Common myeloid progenitor, CD34-positive (primary cell): ENCODE results near the gene VSX2.

Experiments
- CTCF ChIA-PET: fragments of 350-600 bp; sonication (Branson Sonifier 250); formaldehyde crosslinking; loops from one replicate; lab custom pipeline; 2021; ENCODE audit warnings: antibody characterized with exemption; lab: Charles Lee
- POLR2A ChIA-PET: fragments of 350-600 bp; sonication (Branson Sonifier 250); formaldehyde crosslinking; loops from one replicate; lab custom pipeline; 2021; ENCODE audit warnings: antibody characterized with exemption; lab: Charles Lee
- DNase-seq, 3 donors: peaks; one replicate each; pipeline versions ENCODE4 v3.0.0 to v3.0.0-alpha.2; 2013
- H3K27ac ChIP-seq, 2 experiments: 1 replicate in 1 of 2; 2 replicates in 1 of 2; pipeline ENCODE4 v1.7.0; 2013; ENCODE audit warnings: inconsistent platforms in 2 of 2, low read length in 2 of 2, mild to moderate bottlenecking in 2 of 2, low read depth in 1 of 2, moderate library complexity in 1 of 2; ENCODE audit not compliant: severe bottlenecking in 2 of 2, insufficient read depth in 1 of 2, poor library complexity in 1 of 2
- H3K27me3 ChIP-seq, 5 experiments: replicated peaks in 2 of 5; 1 replicate in 3 of 5; 2 replicates in 2 of 5; pipeline versions ENCODE4 v1.6.1 to v1.7.0; 2013; ENCODE audit warnings: low read length in 4 of 5, mild to moderate bottlenecking in 2 of 5, moderate library complexity in 2 of 5, inconsistent platforms in 1 of 5; ENCODE audit not compliant: insufficient read depth in 5 of 5, control insufficient read depth in 4 of 5
- H3K36me3 ChIP-seq, 4 experiments: 1 replicate in 2 of 4; 2 replicates in 2 of 4; pipeline versions ENCODE4 v1.6.1 to v1.7.0; 2013; ENCODE audit warnings: low read length in 3 of 4, control low read depth in 1 of 4, mild to moderate bottlenecking in 1 of 4; ENCODE audit not compliant: control insufficient read depth in 4 of 4, insufficient read depth in 4 of 4
- H3K4me1 ChIP-seq, 4 experiments: 1 replicate in 3 of 4; 2 replicates in 1 of 4; pipeline versions ENCODE4 v1.6.1 to v1.7.1; 2013; ENCODE audit warnings: low read length in 3 of 4, mild to moderate bottlenecking in 3 of 4, control low read depth in 1 of 4, inconsistent platforms in 1 of 4, moderate library complexity in 1 of 4; ENCODE audit not compliant: control insufficient read depth in 4 of 4, insufficient read depth in 4 of 4; ENCODE audit errors: control extremely low read depth in 1 of 4
- H3K4me3 ChIP-seq, 7 experiments: 1 replicate in 4 of 7; 2 replicates in 3 of 7; pipeline versions ENCODE4 v1.5.1 to v1.7.0; 2013; ENCODE audit warnings: mild to moderate bottlenecking in 7 of 7, low read length in 6 of 7, moderate library complexity in 6 of 7, inconsistent platforms in 2 of 7, low read depth in 2 of 7, control low read depth in 1 of 7; ENCODE audit not compliant: insufficient read depth in 4 of 7, control insufficient read depth in 1 of 7; ENCODE audit errors: extremely low read depth in 1 of 7
- H3K9me3 ChIP-seq, 5 experiments: 1 replicate in 4 of 5; 2 replicates in 1 of 5; pipeline versions ENCODE4 v1.6.1 to v1.7.1; 2013; ENCODE audit warnings: low read length in 4 of 5, mild to moderate bottlenecking in 2 of 5, inconsistent platforms in 1 of 5, low read depth in 1 of 5, moderate library complexity in 1 of 5; ENCODE audit not compliant: control insufficient read depth in 4 of 5, insufficient read depth in 2 of 5; ENCODE audit errors: control extremely low read depth in 1 of 5
- WGBS: methylation state at CpG from one replicate; pipeline ENCODE4 v1.1.5; 2013; ENCODE audit not compliant: insufficient coverage; 5-methylcytosine and 5-hydroxymethylcytosine counted together

The VSX2 gene

DNA sequence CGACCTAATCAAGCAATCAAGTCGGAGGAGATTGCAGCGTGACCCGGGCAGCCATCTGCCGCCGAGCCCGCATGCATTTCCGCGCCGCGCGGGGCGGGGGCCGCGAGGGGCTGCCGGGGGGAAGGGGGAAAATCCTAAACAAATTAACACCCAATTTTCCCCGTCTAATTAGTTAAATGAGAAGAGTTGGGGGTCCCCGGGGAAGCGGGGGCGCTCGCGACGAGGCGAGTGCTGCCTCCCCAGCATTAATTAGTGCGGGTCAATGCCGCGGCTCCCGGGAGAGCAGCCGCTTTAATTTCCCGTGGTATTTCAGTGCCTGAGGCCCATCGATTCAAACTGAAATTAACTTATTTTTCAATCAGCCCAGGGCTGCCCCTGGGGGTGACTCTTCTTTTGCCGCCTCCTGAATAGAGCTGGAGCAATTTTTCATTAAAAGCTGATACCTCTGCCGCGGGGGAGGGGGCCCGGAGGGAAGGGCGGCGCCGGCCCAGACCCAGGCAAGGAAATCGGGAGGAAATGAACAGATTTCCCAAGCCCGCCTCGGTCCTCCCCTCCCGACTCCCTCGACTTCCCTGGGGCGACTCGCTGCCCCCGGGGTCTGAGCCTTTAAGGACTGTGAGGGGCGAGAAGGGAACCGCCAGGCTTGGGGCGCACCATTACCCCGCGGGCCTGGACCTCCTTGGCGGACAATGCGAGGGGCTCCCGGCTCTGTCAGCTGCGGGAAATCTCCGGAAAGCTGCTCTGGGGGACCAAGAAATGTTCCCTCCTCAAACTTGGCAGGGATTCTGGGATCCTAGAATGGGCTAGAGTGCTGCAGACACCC lies 18.9 kb downstream of the VSX2 start:
- POLR2A ChIA-PET = no interaction called here
- DNase-seq = no peak
- CTCF ChIA-PET = interaction anchor here (1.0 to 2.6 kb wide), 10 partner anchors 10 to 142 kb away, joined by 3 to 14 read pairs (median 4); no protein-coding TSS in a partner anchor
- H3K4me3 ChIP-seq = peak overlapping the region in 6 of 7 experiments; percentile 56 to 75 (median 66)
- H3K27ac ChIP-seq = no peak overlapping the region
- peaks cover 0 to 15% (median 14%) of the 10 kb centered on the region in 4 experiments for H3K4me1 ChIP-seq
- peaks cover 6 to 27% (median 14%) of the 10 kb centered on the region in 5 experiments for H3K27me3 ChIP-seq
- H3K36me3 ChIP-seq = no peaks in the 10 kb centered on the region
- WGBS = 8% methylated on average over 29 of the region's 56 CpGs
- no peaks in the 10 kb centered on the region for H3K9me3 ChIP-seq

GRCh38 chr14:74258764-74259035 lies 19.5 kb downstream of the VSX2 start:
- 100% methylated on average over 1 of the region's 3 CpGs for WGBS
- ChIA-PET POLR2A (no interaction called here), CTCF (interaction anchor here (1.0 to 2.4 kb wide), 6 partner anchors 9 to 142 kb away, joined by 3 to 14 read pairs (median 4); no protein-coding TSS in a partner anchor)
- no peaks in the 10 kb centered on the region for H3K9me3 ChIP-seq
- no peak for DNase-seq
- peak overlapping the region in 1 of 7 experiments; percentile 34 for H3K4me3 ChIP-seq
- H3K4me1 ChIP-seq = peaks cover 0 to 15% (median 14%) of the 10 kb centered on the region in 4 experiments
- H3K36me3 ChIP-seq = no peaks in the 10 kb centered on the region
- H3K27ac ChIP-seq = no peak overlapping the region
- H3K27me3 ChIP-seq = peaks cover 5 to 26% (median 16%) of the 10 kb centered on the region in 5 experiments

GRCh38 chr14:74259513-74259912 lies 20.3 kb downstream of the VSX2 start:
- WGBS = 88% methylated on average over 6 of the region's 12 CpGs
- Histone ChIP-seq H3K4me3 (no peak overlapping the region), H3K36me3 (no peaks in the 10 kb centered on the region), H3K9me3 (no peaks in the 10 kb centered on the region), H3K27me3 (peaks cover 5 to 26% (median 16%) of the 10 kb centered on the region in 5 experiments), H3K27ac (no peak overlapping the region), H3K4me1 (peaks cover 0 to 15% (median 14%) of the 10 kb centered on the region in 4 experiments)
- ChIA-PET POLR2A (no interaction called here), CTCF (interaction anchor here (1.1 to 1.5 kb wide), 2 partner anchors 11 to 43 kb away, joined by 3 to 4 read pairs; no protein-coding TSS in a partner anchor)
- DNase-seq = no peak

GRCh38 chr14:74260525-74261233 lies 21.4 kb downstream of the VSX2 start:
- Histone ChIP-seq H3K9me3 (no peaks in the 10 kb centered on the region), H3K36me3 (no peaks in the 10 kb centered on the region), H3K27ac (no peak overlapping the region), H3K4me3 (no peak overlapping the region), H3K4me1 (peaks cover 0 to 15% (median 14%) of the 10 kb centered on the region in 4 experiments), H3K27me3 (peaks cover 5 to 26% (median 17%) of the 10 kb centered on the region in 5 experiments)
- POLR2A ChIA-PET = no interaction called here
- 97% methylated on average over 28 of the region's 29 CpGs for WGBS
- DNase-seq = no peak
- CTCF ChIA-PET = no interaction called here

DNA sequence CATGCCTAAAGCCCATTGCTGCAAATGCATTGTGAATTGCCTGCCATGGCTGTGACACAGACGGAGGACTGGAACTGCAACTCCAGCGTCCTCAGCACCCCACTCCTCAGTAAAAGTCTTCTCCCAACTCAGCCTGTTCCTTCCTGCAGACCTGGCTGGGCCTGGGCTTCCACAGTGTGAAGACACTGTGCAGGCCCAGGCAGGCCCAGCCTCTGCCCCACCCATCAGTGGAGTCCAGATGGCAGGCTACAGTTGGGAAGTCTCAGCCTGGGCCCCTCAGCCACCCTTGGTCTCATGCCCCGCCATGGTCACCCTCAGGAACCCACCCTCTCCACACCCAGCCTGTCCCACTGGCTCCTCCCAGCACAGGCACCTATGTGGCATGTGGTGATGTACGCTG lies 22.0 kb downstream of the VSX2 start:
- Histone ChIP-seq H3K27ac (no peak overlapping the region), H3K9me3 (no peaks in the 10 kb centered on the region), H3K4me3 (no peak overlapping the region), H3K4me1 (peaks cover 0 to 15% (median 14%) of the 10 kb centered on the region in 4 experiments), H3K27me3 (peaks cover 5 to 26% (median 17%) of the 10 kb centered on the region in 5 experiments), H3K36me3 (no peaks in the 10 kb centered on the region)
- ChIA-PET POLR2A (no interaction called here), CTCF (interaction anchor here (1.0 kb wide), 1 partner anchor 9 kb away, joined by 4 read pairs; no protein-coding TSS in a partner anchor)
- no peak for DNase-seq
- 95% methylated on average over 4 of the region's 4 CpGs for whole genome bisulfite sequencing

DNA sequence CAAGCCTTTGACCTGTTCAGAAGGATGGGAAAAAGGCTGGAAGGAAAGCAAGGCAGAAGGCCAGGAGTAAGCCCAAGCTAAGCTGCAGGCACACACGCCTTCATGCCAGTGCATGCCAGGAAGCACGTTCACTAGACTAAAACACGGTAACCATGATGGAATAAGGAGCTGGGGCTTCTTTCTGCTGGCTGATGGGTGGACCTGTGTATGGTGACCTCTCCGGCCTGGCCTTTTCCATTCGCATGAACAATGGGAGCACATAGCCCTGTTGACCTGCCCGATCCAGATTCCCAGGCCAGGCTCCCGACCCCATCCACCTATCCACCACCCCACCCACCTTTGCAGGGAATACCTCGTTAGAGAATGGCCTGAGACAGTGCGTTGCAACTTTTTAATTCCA lies 22.8 kb downstream of the VSX2 start:
- no peaks in the 10 kb centered on the region for H3K36me3 ChIP-seq
- ChIA-PET CTCF (interaction anchor here (1.0 kb wide), 1 partner anchor 10 kb away, joined by 4 read pairs; no protein-coding TSS in a partner anchor), POLR2A (no interaction called here)
- H3K9me3 ChIP-seq = no peaks in the 10 kb centered on the region
- DNase-seq = no peak
- H3K4me3 ChIP-seq = no peak overlapping the region
- WGBS = 100% methylated on average over 6 of the region's 9 CpGs
- H3K4me1 ChIP-seq = peaks cover 0 to 12% (median 11%) of the 10 kb centered on the region in 4 experiments
- H3K27me3 ChIP-seq = peaks cover 5 to 26% (median 17%) of the 10 kb centered on the region in 5 experiments
- no peak overlapping the region for H3K27ac ChIP-seq
